Vagina (tissue), 2 donors: ENCODE data around the gene OR10T2.

Experiments used
- POLR2A ChIP-seq, 2 donors: fragments of 450-650 bp; IDR thresholded peaks; one replicate each; pipeline ENCODE4 v1.6.1; 2017; ENCODE audit warnings: antibody characterized with exemption in 2 of 2, mild to moderate bottlenecking in 2 of 2, moderate library complexity in 2 of 2
- POLR2AphosphoS5 ChIP-seq, 2 donors: sonication (generic); formaldehyde crosslinking; IDR thresholded peaks; one replicate each; pipeline ENCODE4 v1.9.0; 2017; ENCODE audit warnings: antibody characterized with exemption in 2 of 2, mild to moderate bottlenecking in 2 of 2, low read depth in 1 of 2; ENCODE audit not compliant: insufficient read depth in 1 of 2
- TF ChIP-seq, protein P1 (sequence below), 3 experiments: fragments of 450-650 bp in 2 of 3; fragments of 200-600 bp in 1 of 3; sonication (generic) in 1 of 3; IDR thresholded peaks; one replicate each; pipeline ENCODE4 v1.5.1; 2017 to 2019; ENCODE audit warnings: antibody characterized with exemption in 3 of 3, mild to moderate bottlenecking in 2 of 3, moderate library complexity in 2 of 3

GRCh38 chr1:158426137-158426536, 26.9 kb upstream of the OR10T2 start, which contains the start of gene OR10K2:
- TF ChIP-seq POLR2A (IDR thresholded peaks at IDR 0.05): no peak
- TF ChIP-seq POLR2AphosphoS5 (IDR thresholded peaks at IDR 0.05; ENCODE audit: insufficient read depth in 1 of 2, low read depth in 1 of 2): no peak
- TF ChIP-seq, protein P1, sequence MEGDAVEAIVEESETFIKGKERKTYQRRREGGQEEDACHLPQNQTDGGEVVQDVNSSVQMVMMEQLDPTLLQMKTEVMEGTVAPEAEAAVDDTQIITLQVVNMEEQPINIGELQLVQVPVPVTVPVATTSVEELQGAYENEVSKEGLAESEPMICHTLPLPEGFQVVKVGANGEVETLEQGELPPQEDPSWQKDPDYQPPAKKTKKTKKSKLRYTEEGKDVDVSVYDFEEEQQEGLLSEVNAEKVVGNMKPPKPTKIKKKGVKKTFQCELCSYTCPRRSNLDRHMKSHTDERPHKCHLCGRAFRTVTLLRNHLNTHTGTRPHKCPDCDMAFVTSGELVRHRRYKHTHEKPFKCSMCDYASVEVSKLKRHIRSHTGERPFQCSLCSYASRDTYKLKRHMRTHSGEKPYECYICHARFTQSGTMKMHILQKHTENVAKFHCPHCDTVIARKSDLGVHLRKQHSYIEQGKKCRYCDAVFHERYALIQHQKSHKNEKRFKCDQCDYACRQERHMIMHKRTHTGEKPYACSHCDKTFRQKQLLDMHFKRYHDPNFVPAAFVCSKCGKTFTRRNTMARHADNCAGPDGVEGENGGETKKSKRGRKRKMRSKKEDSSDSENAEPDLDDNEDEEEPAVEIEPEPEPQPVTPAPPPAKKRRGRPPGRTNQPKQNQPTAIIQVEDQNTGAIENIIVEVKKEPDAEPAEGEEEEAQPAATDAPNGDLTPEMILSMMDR (IDR thresholded peaks at IDR 0.05): no peak
